Eye (tissue), 1 donor: Measurements from ENCODE around the gene STIMATE.

Experiments
- DNase-seq: peaks from one replicate; pipeline ENCODE4 v3.0.0-alpha.2; 2015

STIMATE gene

GRCh38 chr3:52892625-52893311 is 4.6 kb downstream of the STIMATE start:
- DNase-seq = no peak

- DNase-seq = no peak
Measured at GRCh38 chr3:52892290-52892624, 5.1 kb downstream of the STIMATE start.

- peak; percentile 41 for DNase-seq
Measured at GRCh38 chr3:52891615-52892081, 5.7 kb downstream of the STIMATE start.

- no peak for DNase-seq
Measured at GRCh38 chr3:52891164-52891563, 6.2 kb downstream of the STIMATE start.

GRCh38 chr3:52890735-52891134 is 6.6 kb downstream of the STIMATE start:
- no peak for DNase-seq

GRCh38 chr3:52889901-52890300 is 7.4 kb downstream of the STIMATE start:
- DNase-seq = no peak

- no peak for DNase-seq
Measured at GRCh38 chr3:52887166-52887565, 10.2 kb downstream of the STIMATE start.

- DNase-seq = no peak
Measured at GRCh38 chr3:52886049-52886730, 11.2 kb downstream of the STIMATE start.

- DNase-seq = no peak
Measured at GRCh38 chr3:52882377-52882776, 15.0 kb downstream of the STIMATE start.

GRCh38 chr3:52881871-52882270 is 15.5 kb downstream of the STIMATE start:
- no peak for DNase-seq

GRCh38 chr3:52880474-52880873 is 16.9 kb downstream of the STIMATE start:
- no peak for DNase-seq

GRCh38 chr3:52880047-52880446 is 17.3 kb downstream of the STIMATE start:
- no peak for DNase-seq

- no peak for DNase-seq
Measured at GRCh38 chr3:52879581-52879980, 17.8 kb downstream of the STIMATE start.

- DNase-seq = no peak
Measured at GRCh38 chr3:52879090-52879489, 18.3 kb downstream of the STIMATE start.

- DNase-seq = no peak
Measured at GRCh38 chr3:52877085-52877484, 20.3 kb downstream of the STIMATE start.

GRCh38 chr3:52874864-52875587 is 22.3 kb downstream of the STIMATE start:
- DNase-seq = no peak

GRCh38 chr3:52874160-52874701 is 23.1 kb downstream of the STIMATE start:
- no peak for DNase-seq

- peak; percentile 19 for DNase-seq
Measured at GRCh38 chr3:52873433-52874159, 23.8 kb downstream of the STIMATE start.

- DNase-seq = no peak
Measured at GRCh38 chr3:52872245-52872644, 25.1 kb downstream of the STIMATE start.

GRCh38 chr3:52871761-52872160 is 25.6 kb downstream of the STIMATE start:
- DNase-seq = no peak

- no peak for DNase-seq
Measured at GRCh38 chr3:52870471-52870870, 26.9 kb downstream of the STIMATE start.

GRCh38 chr3:52866427-52866826 is 30.9 kb downstream of the STIMATE start:
- DNase-seq = no peak

GRCh38 chr3:52865994-52866393 is 31.4 kb downstream of the STIMATE start:
- no peak for DNase-seq
